Mesendoderm (in vitro differentiated cells): ENCODE measurements around the gene ADIG.
"Not testable (repeated sequence)": the region's sequence is repeated elsewhere in the genome, so short reads cannot be mapped to it uniquely, and the experiment has no call there.

Experiments
- DNase-seq: peaks from one replicate; pipeline ENCODE4 v3.0.0; 2013
- H2AK5ac ChIP-seq: 2 replicates; pipeline ENCODE4 v1.6.1; 2013; ENCODE audit warnings: low read length, inconsistent platforms
- H2BK120ac ChIP-seq: 2 replicates; pipeline ENCODE4 v1.6.1; 2013; ENCODE audit warnings: low read depth, mild to moderate bottlenecking, low read length, moderate library complexity, mixed read lengths
- H2BK15ac ChIP-seq: replicated peaks from 2 replicates; pipeline ENCODE4 v1.6.1; 2013; ENCODE audit warnings: low read depth, mild to moderate bottlenecking, moderate library complexity
- H2BK5ac ChIP-seq: 2 replicates; pipeline ENCODE4 v1.6.1; 2013; ENCODE audit warnings: low read length, inconsistent platforms
- H3K18ac ChIP-seq: 2 replicates; pipeline ENCODE4 v1.6.1; 2013; ENCODE audit warnings: mild to moderate bottlenecking, low read length, mixed read lengths
- H3K23ac ChIP-seq: one replicate; pipeline ENCODE4 v1.6.1; 2013; ENCODE audit warnings: low read length
- H3K27ac ChIP-seq: 2 replicates; pipeline ENCODE4 v1.5.1; 2013; ENCODE audit warnings: low read depth, mild to moderate bottlenecking, inconsistent platforms, low read length, moderate library complexity
- H3K27me3 ChIP-seq: 2 replicates; pipeline ENCODE4 v1.6.1; 2013; ENCODE audit warnings: low read length, control low read depth, mild to moderate bottlenecking, inconsistent platforms; ENCODE audit not compliant: insufficient read depth, poor library complexity
- H3K36me3 ChIP-seq: 2 replicates; pipeline ENCODE4 v1.6.1; 2013; ENCODE audit warnings: low read length, inconsistent platforms; ENCODE audit not compliant: control insufficient read depth, insufficient read depth
- H3K4ac ChIP-seq: one replicate; pipeline ENCODE4 v1.6.1; 2013; ENCODE audit warnings: low read depth, mild to moderate bottlenecking, low read length, moderate library complexity
- H3K4me1 ChIP-seq: 2 replicates; pipeline ENCODE4 v1.6.1; 2013; ENCODE audit warnings: low read depth, low read length, inconsistent platforms; ENCODE audit not compliant: control insufficient read depth
- H3K4me2 ChIP-seq: 2 replicates; pipeline ENCODE4 v1.6.1; 2013; ENCODE audit warnings: low read length
- H3K4me3 ChIP-seq: 2 replicates; pipeline ENCODE4 v1.5.1; 2013; ENCODE audit warnings: mild to moderate bottlenecking, low read length
- H3K56ac ChIP-seq: one replicate; pipeline ENCODE4 v1.6.1; 2013; ENCODE audit warnings: low read length
- H3K79me1 ChIP-seq: 2 replicates; pipeline ENCODE4 v1.6.1; 2013; ENCODE audit warnings: low read length, inconsistent platforms
- H3K79me2 ChIP-seq: 2 replicates; pipeline ENCODE4 v1.6.1; 2013; ENCODE audit warnings: mild to moderate bottlenecking, low read length; ENCODE audit not compliant: control insufficient read depth, insufficient read depth
- H3K9ac ChIP-seq: 2 replicates; pipeline ENCODE4 v1.6.1; 2013; ENCODE audit warnings: low read length, inconsistent platforms
- H4K5ac ChIP-seq: one replicate; pipeline ENCODE4 v1.6.1; 2013; ENCODE audit warnings: low read length
- H4K8ac ChIP-seq: one replicate; pipeline ENCODE4 v1.6.1; 2013; ENCODE audit warnings: low read depth, mild to moderate bottlenecking, control low read depth, low read length, moderate library complexity
- WGBS: extraction: QIAGEN DNeasy Blood & Tissue Kit; methylation state at CpG from one replicate; pipeline ENCODE4 v1.1.7; 2013; ENCODE audit warnings: low lambda C conversion rate, missing lambda C conversion rate; ENCODE audit not compliant: insufficient coverage; ENCODE audit errors: extremely low coverage; 5-methylcytosine and 5-hydroxymethylcytosine counted together

Gene ADIG

GRCh38 chr20:38590676-38591473 is 9.9 kb downstream of the ADIG start:
- Histone ChIP-seq H3K23ac (no peak overlapping the region), H3K36me3 (no peaks in the 10 kb centered on the region), H3K27me3 (no peaks in the 10 kb centered on the region), H2BK15ac (no peak overlapping the region), H3K9ac (no peak overlapping the region), H2AK5ac (peak overlapping the region; percentile 84), H2BK5ac (peak overlapping the region; percentile 81), H2BK120ac (peak overlapping the region; percentile 19), H3K27ac (no peak overlapping the region), H3K18ac (peak overlapping the region; percentile 91), H3K4ac (peak overlapping the region; percentile 100), H4K8ac (no peak overlapping the region), H3K4me3 (no peak overlapping the region), H3K56ac (peak overlapping the region; percentile 79), H3K79me2 (no peaks in the 10 kb centered on the region), H4K5ac (no peak overlapping the region), H3K4me1 (peaks cover 5% of the 10 kb centered on the region), H3K4me2 (no peak overlapping the region), H3K79me1 (no peaks in the 10 kb centered on the region)
- WGBS: no CpG with 5 or more reads among the region's 18 CpGs
- DNase-seq: no peak

GRCh38 chr20:38591474-38592410 is 10.7 kb downstream of the ADIG start:
- Histone ChIP-seq H3K23ac (peak overlapping the region; percentile 32), H3K36me3 (no peaks in the 10 kb centered on the region), H4K5ac (peak overlapping the region; percentile 14), H3K56ac (peak overlapping the region; percentile 79), H2BK120ac (peak overlapping the region; percentile 3), H3K4ac (peak overlapping the region; percentile 100), H3K9ac (peak overlapping the region; percentile 59), H4K8ac (no peak overlapping the region), H2BK5ac (peak overlapping the region; percentile 81), H3K18ac (peak overlapping the region; percentile 91), H3K4me3 (no peak overlapping the region), H3K4me2 (no peak overlapping the region), H2BK15ac (no peak overlapping the region), H3K79me2 (no peaks in the 10 kb centered on the region), H3K4me1 (peaks cover 5% of the 10 kb centered on the region), H3K27me3 (no peaks in the 10 kb centered on the region), H3K79me1 (no peaks in the 10 kb centered on the region), H2AK5ac (peak overlapping the region; percentile 96), H3K27ac (peak overlapping the region; percentile 45)
- WGBS: no CpG with 5 or more reads among the region's 21 CpGs
- DNase-seq: no peak

- H3K4me1 ChIP-seq, H4K5ac ChIP-seq, H2BK15ac ChIP-seq, H3K23ac ChIP-seq, H3K36me3 ChIP-seq, H3K79me2 ChIP-seq, H2AK5ac ChIP-seq, H3K79me1 ChIP-seq, H4K8ac ChIP-seq, H3K4me2 ChIP-seq, H3K4me3 ChIP-seq, H3K27me3 ChIP-seq: not testable (repeated sequence)
- peak; percentile 89 for DNase-seq
- H3K27ac ChIP-seq: peak overlapping the region; percentile 45
- H2BK5ac ChIP-seq: peak overlapping the region; percentile 65
- peak overlapping the region; percentile 79 for H3K56ac ChIP-seq
- peak overlapping the region; percentile 91 for H3K18ac ChIP-seq
- no CpG with 5 or more reads among the region's 3 CpGs for WGBS
- peak overlapping the region; percentile 59 for H3K9ac ChIP-seq
- H3K4ac ChIP-seq: peak overlapping the region; percentile 100
- peak overlapping the region; percentile 3 for H2BK120ac ChIP-seq
Measured at GRCh38 chr20:38592411-38592790, 11.4 kb downstream of the ADIG start.

GRCh38 chr20:38594281-38594680 is 13.3 kb downstream of the ADIG start:
- Histone ChIP-seq H3K4ac (peak overlapping the region; percentile 46), H3K4me1 (peaks cover 11% of the 10 kb centered on the region), H3K56ac (peak overlapping the region; percentile 60), H3K18ac (peak overlapping the region; percentile 83), H2BK5ac (peak overlapping the region; percentile 73)
- not testable (repeated sequence) for H3K4me3 ChIP-seq, H3K9ac ChIP-seq, H3K27me3 ChIP-seq, H4K5ac ChIP-seq, H3K36me3 ChIP-seq, H2BK15ac ChIP-seq, H3K23ac ChIP-seq, H3K4me2 ChIP-seq, DNase-seq, H2AK5ac ChIP-seq, H3K27ac ChIP-seq, H2BK120ac ChIP-seq, H3K79me2 ChIP-seq, H3K79me1 ChIP-seq, H4K8ac ChIP-seq
- no CpG with 5 or more reads among the region's 12 CpGs for WGBS

GRCh38 chr20:38595886-38596285 is 14.9 kb downstream of the ADIG start:
- H4K5ac ChIP-seq, H3K27ac ChIP-seq, H3K23ac ChIP-seq, H3K79me1 ChIP-seq, H2BK5ac ChIP-seq, H4K8ac ChIP-seq, H3K4me3 ChIP-seq, H3K79me2 ChIP-seq, H3K36me3 ChIP-seq, H2AK5ac ChIP-seq, H3K27me3 ChIP-seq, H2BK15ac ChIP-seq, H3K9ac ChIP-seq, DNase-seq, H3K4me2 ChIP-seq: not testable (repeated sequence)
- Histone ChIP-seq H3K4me1 (peaks cover 22% of the 10 kb centered on the region), H2BK120ac (peak overlapping the region; percentile 88), H3K18ac (peak overlapping the region; percentile 77), H3K4ac (peak overlapping the region; percentile 88), H3K56ac (peak overlapping the region; percentile 73)
- no CpG with 5 or more reads among the region's 15 CpGs for WGBS
